HEK293T (cell line): ENCODE results near the gene CCDC201.
"Not testable (repeated sequence)": the region's sequence is repeated elsewhere in the genome, so short reads cannot be mapped to it uniquely, and the experiment has no call there.

Experiments
- FOXM1 ChIP-seq: fragments of 450-650 bp; IDR thresholded peaks from 2 replicates; pipeline ENCODE4 v1.6.1; 2017; ENCODE audit warnings: mild to moderate bottlenecking, borderline replicate concordance
- SP1 ChIP-seq: fragments of 450-650 bp; IDR thresholded peaks from 2 replicates; pipeline ENCODE4 v1.6.1; 2017

GRCh38 chr7:45853491-45853890, 19.4 kb downstream of the CCDC201 start:
- TF ChIP-seq FOXM1, SP1: not testable (repeated sequence)
